Fibroblast of lung (primary cell): ENCODE results near the gene TRIB2.

Source experiments
- CTCF ChIP-seq, 2 donors: IDR thresholded peaks in 1 of 2; conservative IDR thresholded peaks in 1 of 2; 1 replicate in 1 of 2; 2 replicates in 1 of 2; pipeline ENCODE4 v1.5.1; 2011 to 2012; ENCODE audit warnings: low read length in 2 of 2, control low read depth in 1 of 2, inconsistent platforms in 1 of 2, low read depth in 1 of 2, mild to moderate bottlenecking in 1 of 2
- EZH2 ChIP-seq: IDR thresholded peaks from 2 replicates; pipeline ENCODE4 v1.5.1; 2012; ENCODE audit warnings: low read length, control low read depth, mild to moderate bottlenecking; ENCODE audit errors: missing control alignments

- no peak for TF ChIP-seq EZH2
- TF ChIP-seq CTCF (conservative IDR thresholded peaks at IDR 0.05 in 1 of 2, IDR thresholded peaks at IDR 0.05 in 1 of 2; ENCODE audit: low read depth in 1 of 2, low read length in 2 of 2): no peak
Observed at GRCh38 chr2:12705742-12706141, 11.0 kb upstream of the TRIB2 start.
